Endothelial cell of umbilical vein (primary cell): ENCODE measurements around the gene PERM1. TPM values are rescaled to one million over a fixed set of nuclear protein-coding genes. Genes with fewer than 3 reads are reported as not detected.

Source experiments
- BruUV-seq: library from RNA; stranded (reverse); fragments of 400-500 nt; replicated peaks from 2 replicates; lab custom pipeline; 2021; lab: Mats Ljungman, UMichigan
- CTCF ChIA-PET: fragments of 300-600, 350-600 bp; sonication (Branson Sonifier 250); formaldehyde crosslinking; loops from one replicate; lab custom pipeline; 2021; ENCODE audit warnings: antibody characterized with exemption, inconsistent platforms; lab: Charles Lee
- POLR2A ChIA-PET: fragments of 300-600, 350-600 bp; sonication (Branson Sonifier 250); formaldehyde crosslinking; loops from one replicate; lab custom pipeline; 2021; ENCODE audit warnings: antibody characterized with exemption, inconsistent platforms; lab: Charles Lee
- DNase-seq: peaks from one replicate; pipeline ENCODE4 v3.0.0-alpha.2; 2011; ENCODE audit warnings: low read depth, low spot score
- FAIRE-seq: peaks from 2 replicates; lab custom pipeline; 2011; peaks lifted over from hg19 to GRCh38; lab: Jason Lieb, UNC
- H2AFZ ChIP-seq: 2 replicates; pipeline ENCODE4 v1.6.0; 2012; ENCODE audit warnings: low read depth, low read length, control low read depth, inconsistent platforms
- H3K27ac ChIP-seq: 2 replicates; pipeline ENCODE4 v1.5.1; 2011; ENCODE audit warnings: low read depth, mild to moderate bottlenecking, control low read depth, low read length, moderate library complexity; ENCODE audit not compliant: insufficient read depth
- H3K27me3 ChIP-seq, 2 experiments: 2 replicates each; pipeline versions ENCODE4 v1.6.0 to v1.6.1; 2011; ENCODE audit warnings: low read length in 2 of 2, mixed read lengths in 1 of 2; ENCODE audit not compliant: control insufficient read depth in 2 of 2, insufficient read depth in 2 of 2
- H3K36me3 ChIP-seq, 2 experiments: 2 replicates in 1 of 2; 3 replicates in 1 of 2; pipeline ENCODE4 v1.5.1; 2011; ENCODE audit warnings: low read length in 2 of 2, mild to moderate bottlenecking in 1 of 2, moderate library complexity in 1 of 2; ENCODE audit not compliant: control insufficient read depth in 2 of 2, insufficient read depth in 2 of 2; ENCODE audit errors: extremely low read depth in 1 of 2
- H3K4me1 ChIP-seq: 3 replicates; pipeline ENCODE4 v1.5.1; 2011; ENCODE audit warnings: mild to moderate bottlenecking, low read length; ENCODE audit not compliant: control insufficient read depth, insufficient read depth; ENCODE audit errors: extremely low read depth
- H3K4me2 ChIP-seq: 2 replicates; pipeline ENCODE4 v1.6.1; 2011; ENCODE audit warnings: low read length, control low read depth, mixed read lengths; ENCODE audit not compliant: insufficient read depth
- H3K4me3 ChIP-seq, 3 experiments: fragments of 200-600 bp in 1 of 3; sonication (generic), shearing (Covaris generic) in 1 of 3; replicated peaks in 1 of 3; 2 replicates each; pipeline ENCODE4 v1.5.1; 2011 to 2016; ENCODE audit warnings: control low read depth in 3 of 3, low read length in 3 of 3, mild to moderate bottlenecking in 2 of 3, inconsistent platforms in 1 of 3, low read depth in 1 of 3, moderate library complexity in 1 of 3; ENCODE audit not compliant: insufficient read depth in 1 of 3
- H3K79me2 ChIP-seq: 2 replicates; pipeline ENCODE4 v1.6.0; 2012; ENCODE audit warnings: low read length, inconsistent platforms; ENCODE audit not compliant: control insufficient read depth, insufficient read depth
- H3K9ac ChIP-seq: replicated peaks from 2 replicates; pipeline ENCODE3; 2011; ENCODE audit warnings: low read length, control low read depth; ENCODE audit not compliant: insufficient read depth; ENCODE audit errors: extremely low read depth
- H3K9me1 ChIP-seq: replicated peaks from 3 replicates; pipeline ENCODE4 v1.6.0; 2011; ENCODE audit warnings: mild to moderate bottlenecking, low read length; ENCODE audit not compliant: control insufficient read depth, insufficient read depth; ENCODE audit errors: extremely low read depth
- H3K9me3 ChIP-seq: replicated peaks from 2 replicates; pipeline ENCODE4 v1.5.1; 2012; ENCODE audit warnings: low read length, inconsistent platforms; ENCODE audit not compliant: control insufficient read depth, insufficient read depth
- H4K20me1 ChIP-seq: replicated peaks from 2 replicates; pipeline ENCODE3; 2011; ENCODE audit warnings: mild to moderate bottlenecking, low read length; ENCODE audit not compliant: control insufficient read depth, insufficient read depth; ENCODE audit errors: extremely low read depth
- EZH2 ChIP-seq: IDR thresholded peaks from 2 replicates; pipeline ENCODE4 v1.6.1; 2012; ENCODE audit warnings: borderline replicate concordance, low read depth, mild to moderate bottlenecking, moderate library complexity, low read length, inconsistent platforms; ENCODE audit not compliant: severe bottlenecking
- FOS ChIP-seq: IDR thresholded peaks from 2 replicates; pipeline ENCODE4 v1.6.1; 2011; ENCODE audit warnings: mild to moderate bottlenecking, low read length, moderate library complexity, borderline replicate concordance; ENCODE audit not compliant: insufficient read depth
- GATA2 ChIP-seq: IDR thresholded peaks from 2 replicates; pipeline ENCODE4 v1.7.0; 2011; ENCODE audit warnings: low read depth, mild to moderate bottlenecking, moderate library complexity, mixed read lengths, low read length; ENCODE audit not compliant: insufficient read length, insufficient read depth
- JUN ChIP-seq: IDR thresholded peaks from 2 replicates; pipeline ENCODE4 v1.6.1; 2011; ENCODE audit warnings: borderline replicate concordance, low read depth; ENCODE audit not compliant: insufficient read length, insufficient read depth
- MYC ChIP-seq: IDR thresholded peaks from one replicate; pipeline ENCODE4 v1.6.1; 2011; ENCODE audit warnings: mild to moderate bottlenecking, low read depth, low read length
- POLR2A ChIP-seq: IDR thresholded peaks from 2 replicates; pipeline ENCODE4 v1.6.1; 2012; ENCODE audit warnings: low read depth, mild to moderate bottlenecking, control low read depth, low read length
- POLR2AphosphoS5 ChIP-seq: IDR thresholded peaks from 2 replicates; pipeline ENCODE4 v1.6.1; 2012; ENCODE audit warnings: low read depth, mild to moderate bottlenecking, control low read depth, low read length, moderate library complexity; ENCODE audit not compliant: insufficient read depth
- dilution Hi-C: fragments of 300-500 bp; cut with MboI; formaldehyde crosslinking; loops from one replicate; pipeline ENCODE4 v1.15.0; 2019; ENCODE audit warnings: low sequenced_read_pairs; ENCODE audit not compliant: extremely low pct_ligation_motif_present
- intact Hi-C: fragments of 100-400 bp; cut with micrococcal nuclease; formaldehyde crosslinking; loops from one replicate; pipeline ENCODE4 v1.10.0; 2022
- polyA plus RNA-seq, 4 experiments: library from polyadenylated mRNA; depleted of rRNA in 3 of 4; stranded (reverse) in 3 of 4; unstranded in 1 of 4; fragments of >200 nt; gene quantifications; 2 replicates each; pipeline versions ENCODE4 v1.2.1 to v1.2.3, GENCODE V29; 2011 to 2012; ENCODE audit warnings: missing spikeins in 1 of 4
- total RNA-seq: library from RNA; stranded (reverse); gene quantifications from 2 replicates; pipeline ENCODE4 v1.2.3, GENCODE V29; 2021
- TF ChIP-seq, protein P1 (sequence below): IDR thresholded peaks from 2 replicates; pipeline ENCODE4 v1.6.1; 2011; ENCODE audit not compliant: insufficient read depth, insufficient read length
- TF ChIP-seq, protein P2 (sequence below), 2 donors: IDR thresholded peaks; 1 replicate in 1 of 2; 2 replicates in 1 of 2; pipeline ENCODE4 v1.5.1; 2011; ENCODE audit warnings: low read length in 2 of 2, mild to moderate bottlenecking in 2 of 2, moderate library complexity in 2 of 2, control low read depth in 1 of 2, inconsistent platforms in 1 of 2, low read depth in 1 of 2; ENCODE audit not compliant: insufficient read depth in 1 of 2; ENCODE audit errors: extremely low read depth in 1 of 2

The PERM1 gene
- total and polyA plus RNA-seq, 2 donors (not counting 3 experiments of a cell fraction or from before 2014, with no cell fraction given): not detected

DNA sequence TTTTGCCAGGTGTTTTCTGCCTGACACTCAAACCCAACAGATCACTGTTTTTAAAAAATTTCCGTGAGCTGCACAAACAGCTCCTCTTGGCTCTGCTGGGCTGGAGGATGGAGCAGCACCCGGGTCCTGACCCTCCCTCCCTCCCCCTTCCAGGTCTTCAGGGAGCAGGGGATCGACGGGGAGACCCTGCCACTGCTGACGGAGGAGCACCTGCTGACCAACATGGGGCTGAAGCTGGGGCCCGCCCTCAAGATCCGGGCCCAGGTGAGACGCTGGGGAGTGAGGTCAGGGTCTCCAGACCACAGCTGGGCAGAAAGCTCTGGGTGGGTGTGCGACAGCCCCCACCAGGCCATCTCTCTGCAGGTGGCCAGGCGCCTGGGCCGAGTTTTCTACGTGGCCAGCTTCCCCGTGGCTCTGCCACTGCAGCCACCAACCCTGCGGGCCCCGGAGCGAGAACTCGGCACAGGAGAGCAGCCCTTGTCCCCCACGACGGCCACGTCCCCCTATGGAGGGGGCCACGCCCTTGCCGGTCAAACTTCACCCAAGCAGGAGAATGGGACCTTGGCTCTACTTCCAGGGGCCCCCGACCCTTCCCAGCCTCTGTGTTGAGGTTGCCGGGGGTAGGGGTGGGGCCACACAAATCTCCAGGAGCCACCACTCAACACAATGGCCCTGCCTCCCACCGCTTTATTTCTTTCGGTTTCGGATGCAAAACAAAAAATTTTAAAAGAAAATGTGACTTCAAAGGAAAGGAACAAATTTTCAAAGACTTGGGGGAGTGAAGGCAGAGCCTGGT lies 38.1 kb downstream of the PERM1 start:
- Histone ChIP-seq H3K4me3 (no peak overlapping the region), H3K9me3 (no peaks in the 10 kb centered on the region), H3K9ac (no peak overlapping the region), H3K9me1 (no peaks in the 10 kb centered on the region), H3K4me2 (no peak overlapping the region), H3K79me2 (no peaks in the 10 kb centered on the region), H3K27ac (no peak overlapping the region), H3K27me3 (peaks cover 7 to 29% of the 10 kb centered on the region in 2 experiments), H3K4me1 (peaks cover 12% of the 10 kb centered on the region), H2AFZ (no peak overlapping the region), H3K36me3 (peaks cover 0 to 18% of the 10 kb centered on the region in 2 experiments), H4K20me1 (no peaks in the 10 kb centered on the region)
- BruUV-seq: no TSS peak
- DNase-seq (no peak), FAIRE-seq (no peak)
- intact Hi-C loops (no loop called here), dilution Hi-C loops (no loop called here)
- ChIA-PET CTCF (interaction anchor here (0.8 to 3.2 kb wide), 4 partner anchors 8 to 74 kb away, joined by 3 to 14 read pairs (median 6); partner anchors contain the start of gene NOC2L), POLR2A (no interaction called here)
- no peak for TF ChIP-seq FOS
- TF ChIP-seq MYC: no peak
- TF ChIP-seq JUN: no peak
- TF ChIP-seq POLR2AphosphoS5: no peak
- TF ChIP-seq POLR2A: no peak
- TF ChIP-seq EZH2: no peak
- TF ChIP-seq GATA2: no peak
- TF ChIP-seq, protein P1, sequence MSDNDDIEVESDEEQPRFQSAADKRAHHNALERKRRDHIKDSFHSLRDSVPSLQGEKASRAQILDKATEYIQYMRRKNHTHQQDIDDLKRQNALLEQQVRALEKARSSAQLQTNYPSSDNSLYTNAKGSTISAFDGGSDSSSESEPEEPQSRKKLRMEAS: no peak
- TF ChIP-seq, protein P2, sequence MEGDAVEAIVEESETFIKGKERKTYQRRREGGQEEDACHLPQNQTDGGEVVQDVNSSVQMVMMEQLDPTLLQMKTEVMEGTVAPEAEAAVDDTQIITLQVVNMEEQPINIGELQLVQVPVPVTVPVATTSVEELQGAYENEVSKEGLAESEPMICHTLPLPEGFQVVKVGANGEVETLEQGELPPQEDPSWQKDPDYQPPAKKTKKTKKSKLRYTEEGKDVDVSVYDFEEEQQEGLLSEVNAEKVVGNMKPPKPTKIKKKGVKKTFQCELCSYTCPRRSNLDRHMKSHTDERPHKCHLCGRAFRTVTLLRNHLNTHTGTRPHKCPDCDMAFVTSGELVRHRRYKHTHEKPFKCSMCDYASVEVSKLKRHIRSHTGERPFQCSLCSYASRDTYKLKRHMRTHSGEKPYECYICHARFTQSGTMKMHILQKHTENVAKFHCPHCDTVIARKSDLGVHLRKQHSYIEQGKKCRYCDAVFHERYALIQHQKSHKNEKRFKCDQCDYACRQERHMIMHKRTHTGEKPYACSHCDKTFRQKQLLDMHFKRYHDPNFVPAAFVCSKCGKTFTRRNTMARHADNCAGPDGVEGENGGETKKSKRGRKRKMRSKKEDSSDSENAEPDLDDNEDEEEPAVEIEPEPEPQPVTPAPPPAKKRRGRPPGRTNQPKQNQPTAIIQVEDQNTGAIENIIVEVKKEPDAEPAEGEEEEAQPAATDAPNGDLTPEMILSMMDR (IDR thresholded peaks at IDR 0.05; ENCODE audit: extremely low read depth in 1 of 2, insufficient read depth in 1 of 2, low read depth in 1 of 2, low read length in 2 of 2): no peak
